BLaER1 (cell line): ENCODE data around the gene PDE3B.

Source experiments
- H3K27ac ChIP-seq: shearing (Covaris generic); formaldehyde crosslinking; 2 replicates; pipeline ENCODE4 v1.8.1; 2022
- H3K27me3 ChIP-seq: shearing (Covaris generic); formaldehyde crosslinking; 2 replicates; pipeline ENCODE4 v1.8.1; 2022
- H3K36me3 ChIP-seq: shearing (Covaris generic); formaldehyde crosslinking; 2 replicates; pipeline ENCODE4 v1.8.1; 2022
- H3K4me1 ChIP-seq: shearing (Covaris generic); formaldehyde crosslinking; 2 replicates; pipeline ENCODE4 v1.8.1; 2022
- H3K4me2 ChIP-seq: shearing (Covaris generic); formaldehyde crosslinking; 2 replicates; pipeline ENCODE4 v1.8.1; 2022
- H3K4me3 ChIP-seq: shearing (Covaris generic); formaldehyde crosslinking; 2 replicates; pipeline ENCODE4 v1.8.1; 2022
- H3K9ac ChIP-seq: shearing (Covaris generic); formaldehyde crosslinking; 2 replicates; pipeline ENCODE4 v1.8.1; 2022
- H3K9me3 ChIP-seq: shearing (Covaris generic); formaldehyde crosslinking; 2 replicates; pipeline ENCODE4 v1.8.1; 2022
- H4K20me1 ChIP-seq: shearing (Covaris generic); formaldehyde crosslinking; 2 replicates; pipeline ENCODE4 v1.8.1; 2022
- Cebpa-rat ChIP-seq: shearing (Covaris generic); IDR thresholded peaks from 2 replicates; pipeline ENCODE4 v1.8.1; 2022

PDE3B gene

DNA sequence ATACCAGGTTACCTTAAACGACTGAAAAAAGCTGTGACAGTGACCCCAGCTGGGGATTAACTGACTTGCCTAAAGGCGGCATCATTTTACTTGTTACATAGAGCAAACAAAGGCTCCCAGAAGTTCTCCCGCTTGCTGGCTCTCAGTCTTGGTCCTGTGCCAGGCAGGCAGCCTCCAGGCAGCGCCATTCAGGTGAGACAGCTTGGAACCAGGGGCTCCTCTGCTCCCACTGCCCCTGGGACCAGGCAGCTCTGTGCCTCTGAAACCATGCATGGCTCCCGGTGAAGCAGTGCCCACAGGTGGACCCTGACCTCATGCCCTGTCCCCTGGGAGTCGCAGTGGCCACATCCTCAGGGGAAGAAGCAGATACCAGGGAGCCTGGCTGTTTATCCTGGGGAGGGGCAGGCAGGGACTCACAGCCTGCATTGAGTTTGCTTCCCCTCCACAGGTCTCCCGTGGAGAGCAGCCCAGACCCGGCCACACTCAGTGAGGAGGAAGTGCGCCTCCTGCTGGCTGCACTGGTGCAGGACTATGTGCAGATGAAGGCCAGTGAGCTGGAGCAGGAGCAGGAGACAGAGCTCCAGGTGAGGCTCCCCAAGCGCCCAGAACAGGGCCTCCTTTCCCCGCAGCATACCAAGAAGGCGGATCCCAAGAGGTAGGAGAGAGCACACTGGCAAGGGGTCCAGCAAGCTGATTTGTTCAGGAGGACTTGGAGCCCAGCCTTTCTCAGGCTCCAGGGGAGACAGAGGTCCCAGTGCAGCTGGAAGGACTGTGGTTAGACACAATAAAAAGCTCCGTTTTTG lies 264.0 kb downstream of the PDE3B start:
- Histone ChIP-seq H3K9ac (no peak overlapping the region), H3K9me3 (no peaks in the 10 kb centered on the region), H4K20me1 (0 out of 2 replicates have a peak, but pooled peaks cover 5% of the 10 kb centered on the region), H3K4me1 (peaks cover 46% of the 10 kb centered on the region), H3K4me2 (peak overlapping the region; percentile 98), H3K36me3 (no peaks in the 10 kb centered on the region), H3K4me3 (no peak overlapping the region), H3K27ac (no peak overlapping the region), H3K27me3 (no peaks in the 10 kb centered on the region)
- TF ChIP-seq Cebpa-rat, result no peak

DNA sequence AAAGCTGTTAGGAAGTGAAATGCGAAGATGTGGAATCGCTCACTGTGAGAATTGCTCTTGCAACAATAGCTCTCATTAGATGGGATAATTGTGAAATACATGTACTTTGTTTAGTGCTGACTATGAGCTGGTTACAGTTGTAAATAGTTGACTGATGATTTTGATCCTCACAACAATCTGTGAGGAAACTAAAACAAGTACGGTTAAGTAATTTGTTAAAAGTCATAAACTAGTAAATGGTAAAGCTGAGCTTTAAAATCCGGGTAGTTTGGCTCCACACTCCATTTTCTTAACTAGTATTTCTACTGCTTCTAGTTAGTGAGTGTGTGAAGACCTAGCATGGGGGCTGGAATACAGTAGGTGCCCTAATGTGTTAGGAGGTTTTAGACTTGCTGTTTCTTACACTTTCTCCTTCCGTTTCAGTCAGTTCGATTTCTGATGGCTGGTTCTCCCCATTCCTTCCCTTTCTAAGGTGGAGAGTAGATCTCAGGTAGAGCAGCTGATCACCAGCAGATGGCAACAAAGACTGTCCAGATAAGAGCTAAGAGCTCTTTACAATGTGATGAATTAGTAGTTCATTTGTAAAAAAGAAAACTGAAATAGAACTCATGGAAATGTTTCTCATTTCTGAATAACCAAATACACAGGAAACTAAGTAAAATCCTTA lies 264.7 kb downstream of the PDE3B start:
- Histone ChIP-seq H3K4me2 (peak overlapping the region; percentile 98), H3K27me3 (no peaks in the 10 kb centered on the region), H3K36me3 (no peaks in the 10 kb centered on the region), H3K4me1 (peaks cover 46% of the 10 kb centered on the region), H3K27ac (no peak overlapping the region), H3K9ac (no peak overlapping the region), H3K4me3 (no peak overlapping the region), H3K9me3 (no peaks in the 10 kb centered on the region), H4K20me1 (0 out of 2 replicates have a peak, but pooled peaks cover 5% of the 10 kb centered on the region)
- TF ChIP-seq Cebpa-rat, result no peak

DNA sequence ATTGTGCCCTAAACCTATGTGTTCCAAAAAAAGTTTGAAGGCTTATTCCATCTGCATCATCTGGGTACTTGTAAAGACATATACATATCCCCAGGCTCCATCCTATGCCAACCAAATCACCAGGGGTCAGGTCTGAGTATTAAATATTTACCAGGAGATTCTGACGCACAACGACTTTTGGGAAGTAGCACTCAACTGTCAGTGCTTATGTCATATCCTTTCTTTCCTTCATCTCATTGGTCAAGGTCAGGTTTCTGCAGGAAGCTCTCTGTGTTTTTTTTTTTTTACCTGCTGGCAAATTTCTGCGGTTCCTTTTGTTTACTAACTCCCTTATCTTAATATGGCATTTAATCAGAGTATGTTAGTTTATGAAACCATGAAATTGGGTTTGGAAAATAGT lies 270.9 kb downstream of the PDE3B start:
- Histone ChIP-seq H3K4me3 (no peak overlapping the region), H3K9ac (no peak overlapping the region), H3K27ac (no peak overlapping the region), H3K4me2 (no peak overlapping the region), H4K20me1 (no peaks in the 10 kb centered on the region), H3K27me3 (no peaks in the 10 kb centered on the region), H3K4me1 (no peaks in the 10 kb centered on the region), H3K9me3 (no peaks in the 10 kb centered on the region), H3K36me3 (no peaks in the 10 kb centered on the region)
- TF ChIP-seq Cebpa-rat, result no peak

DNA sequence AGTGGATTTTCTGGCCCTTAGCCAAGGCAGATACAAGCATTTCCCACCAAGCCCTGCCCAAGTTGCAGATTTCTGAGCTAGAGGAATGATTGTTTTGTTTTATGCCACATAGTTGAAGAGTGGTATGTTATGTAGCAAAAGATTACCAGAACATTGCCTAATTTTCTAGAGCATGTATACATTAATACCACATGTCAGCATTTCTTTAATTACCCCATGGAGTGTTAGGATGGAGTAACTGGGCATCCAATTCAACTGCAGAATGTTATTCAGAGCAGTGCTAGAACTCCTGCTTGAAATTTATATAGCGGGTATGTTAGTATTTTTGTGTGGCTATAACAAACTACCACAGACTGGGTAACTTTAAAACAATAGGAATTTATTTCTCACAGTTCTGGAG lies 272.8 kb downstream of the PDE3B start:
- H3K9me3 ChIP-seq, result no peaks in the 10 kb centered on the region
- no peak overlapping the region for H3K9ac ChIP-seq
- H3K4me1 ChIP-seq, result no peaks in the 10 kb centered on the region
- H3K4me3 ChIP-seq, result no peak overlapping the region
- TF ChIP-seq Cebpa-rat, result no peak
- H3K27ac ChIP-seq, result no peak overlapping the region
- H4K20me1 ChIP-seq, result no peaks in the 10 kb centered on the region
- H3K36me3 ChIP-seq, result no peaks in the 10 kb centered on the region
- H3K27me3 ChIP-seq, result no peaks in the 10 kb centered on the region
- no peak overlapping the region for H3K4me2 ChIP-seq
